Activated naive CD8-positive, alpha-beta T cell treated with anti-CD3 and anti-CD28 coated beads, Interleukin-2, amount 50 U/mL, for 16 hours (primary cell): ENCODE results near the gene GPALPP1.
"Not testable (repeated sequence)": the region's sequence is repeated elsewhere in the genome, so short reads cannot be mapped to it uniquely, and the experiment has no call there.

Source experiments
- DNase-seq: peaks from one replicate; pipeline ENCODE4 v3.0.0-alpha.2; 2020; ENCODE audit warnings: low read depth, low spot score

The GPALPP1 gene

GRCh38 chr13:45007225-45007624 lies 17.9 kb downstream of the GPALPP1 start:
- DNase-seq = no peak

GRCh38 chr13:45007823-45008222 lies 18.5 kb downstream of the GPALPP1 start:
- DNase-seq = no peak

- no peak for DNase-seq
Observed at GRCh38 chr13:45011198-45011597, 21.9 kb downstream of the GPALPP1 start.

GRCh38 chr13:45015300-45015699 lies 26.0 kb downstream of the GPALPP1 start:
- DNase-seq = no peak

- no peak for DNase-seq
Observed at GRCh38 chr13:45016792-45017425, 27.6 kb downstream of the GPALPP1 start.

GRCh38 chr13:45019981-45020380 lies 30.6 kb downstream of the GPALPP1 start:
- DNase-seq = not testable (repeated sequence)

GRCh38 chr13:45021250-45021649 lies 31.9 kb downstream of the GPALPP1 start:
- no peak for DNase-seq

- DNase-seq = no peak
Observed at GRCh38 chr13:45024847-45025246, 35.5 kb downstream of the GPALPP1 start.

GRCh38 chr13:45034342-45034741 lies 45.0 kb downstream of the GPALPP1 start:
- no peak for DNase-seq

GRCh38 chr13:45036206-45036605 lies 46.9 kb downstream of the GPALPP1 start:
- no peak for DNase-seq

GRCh38 chr13:45040173-45040572 lies 50.8 kb downstream of the GPALPP1 start:
- no peak for DNase-seq

GRCh38 chr13:45040622-45041021 lies 51.3 kb downstream of the GPALPP1 start:
- no peak for DNase-seq

- no peak for DNase-seq
Observed at GRCh38 chr13:45042539-45042938, 53.2 kb downstream of the GPALPP1 start.

- DNase-seq = no peak
Observed at GRCh38 chr13:45046445-45046844, 57.1 kb downstream of the GPALPP1 start.

- DNase-seq = peak; percentile 62
Observed at GRCh38 chr13:45047394-45048310, 58.3 kb downstream of the GPALPP1 start.

- no peak for DNase-seq
Observed at GRCh38 chr13:45048890-45049407, 59.6 kb downstream of the GPALPP1 start.

- DNase-seq = no peak
Observed at GRCh38 chr13:45049478-45049877, 60.1 kb downstream of the GPALPP1 start.

- DNase-seq = no peak
Observed at GRCh38 chr13:45051315-45051714, 62.0 kb downstream of the GPALPP1 start.

GRCh38 chr13:45055198-45055901 lies 66.0 kb downstream of the GPALPP1 start:
- peak; percentile 29 for DNase-seq

GRCh38 chr13:45055902-45056648 lies 66.7 kb downstream of the GPALPP1 start:
- DNase-seq = no peak

GRCh38 chr13:45060062-45060461 lies 70.7 kb downstream of the GPALPP1 start:
- no peak for DNase-seq
